Right lobe of liver (tissue), 6 donors: ENCODE measurements around the gene WFIKKN2. TPM values are rescaled to one million over a fixed set of nuclear protein-coding genes. Genes with fewer than 3 reads are reported as not detected.

Source experiments
- ATAC-seq, 4 donors: fragments of 200-7000 bp; cut with Tn5 transposase; one replicate each; pipeline ENCODE4 v1.9.1; 2020; ENCODE audit warnings: mild to moderate bottlenecking in 4 of 4, moderate library complexity in 4 of 4
- DNase-seq, 3 donors: peaks; one replicate each; pipeline ENCODE4 v3.0.0-alpha.2; 2020
- H3K27ac ChIP-seq, 3 donors: fragments of 200-600 bp; one replicate each; pipeline ENCODE4 v1.8.0; 2022
- H3K27me3 ChIP-seq, 2 donors: fragments of 200-600 bp; one replicate each; pipeline ENCODE4 v1.8.0; 2022
- H3K36me3 ChIP-seq, 4 donors: fragments of 200-600 bp; sonication (generic) in 1 of 4; one replicate each; pipeline versions ENCODE4 v1.5.1 to v1.8.0; 2017 to 2022; ENCODE audit warnings: control low read depth in 1 of 4
- H3K4me1 ChIP-seq, 4 donors: fragments of 200-600 bp; sonication (generic) in 1 of 4; one replicate each; pipeline versions ENCODE4 v1.5.1 to v1.8.0; 2017 to 2022; ENCODE audit warnings: control low read depth in 1 of 4
- H3K4me3 ChIP-seq, 3 donors: fragments of 200-600 bp; one replicate each; pipeline ENCODE4 v1.8.0; 2022
- H3K9me3 ChIP-seq, 4 donors: fragments of 200-600 bp; sonication (generic) in 1 of 4; one replicate each; pipeline versions ENCODE4 v1.5.1 to v1.8.0; 2017 to 2022; ENCODE audit warnings: control low read depth in 1 of 4
- POLR2A ChIP-seq: fragments of 450-650 bp; IDR thresholded peaks from one replicate; pipeline ENCODE4 v1.6.1; 2017; ENCODE audit warnings: antibody characterized with exemption, mild to moderate bottlenecking
- WGBS: methylation state at CpG from one replicate; pipeline ENCODE4 v1.1.6; 2018; ENCODE audit warnings: low coverage, low lambda C conversion rate; ENCODE audit not compliant: insufficient coverage; ENCODE audit errors: missing lambda C conversion rate; 5-methylcytosine and 5-hydroxymethylcytosine counted together
- intact Hi-C, 2 donors: fragments of 100-400 bp; cut with DNase I; formaldehyde crosslinking; loops; one replicate each; pipeline versions ENCODE4 v1.11.2 to v1.14.1; 2022
- total RNA-seq, 6 experiments: library from RNA; depleted of rRNA in 2 of 6; stranded (reverse); fragments of >200 nt in 2 of 6; fragmentation: NEBNext Ultra II Directional in 3 of 6; extraction: Animal tissue kit (Norgen Biotek cat#: 25700) in 3 of 6; gene quantifications; one replicate each; pipeline versions ENCODE4 v1.1.0 to v1.2.4, GENCODE V29; 2016 to 2023
- TF ChIP-seq, protein P1 (sequence below), 4 donors: fragments of 200-600 bp in 3 of 4; fragments of 450-650 bp in 1 of 4; IDR thresholded peaks; one replicate each; pipeline versions ENCODE4 v1.5.1 to v1.8.0; 2016 to 2022; ENCODE audit warnings: antibody characterized with exemption in 4 of 4, mild to moderate bottlenecking in 2 of 4
- donor health status: DM: no; HTN: yes; CAD: no.
- donor health status: DM: no; HTN: no; CAD: no.
- donor health status: DM: no; HTN: no; CAD: no.
- donor health status: DM: no; HTN: yes; CAD: no.
- donor health status: DM: no; HTN: yes; CAD: no.

The WFIKKN2 gene
- total RNA-seq, 6 experiments from 2014 or later: not detected

DNA sequence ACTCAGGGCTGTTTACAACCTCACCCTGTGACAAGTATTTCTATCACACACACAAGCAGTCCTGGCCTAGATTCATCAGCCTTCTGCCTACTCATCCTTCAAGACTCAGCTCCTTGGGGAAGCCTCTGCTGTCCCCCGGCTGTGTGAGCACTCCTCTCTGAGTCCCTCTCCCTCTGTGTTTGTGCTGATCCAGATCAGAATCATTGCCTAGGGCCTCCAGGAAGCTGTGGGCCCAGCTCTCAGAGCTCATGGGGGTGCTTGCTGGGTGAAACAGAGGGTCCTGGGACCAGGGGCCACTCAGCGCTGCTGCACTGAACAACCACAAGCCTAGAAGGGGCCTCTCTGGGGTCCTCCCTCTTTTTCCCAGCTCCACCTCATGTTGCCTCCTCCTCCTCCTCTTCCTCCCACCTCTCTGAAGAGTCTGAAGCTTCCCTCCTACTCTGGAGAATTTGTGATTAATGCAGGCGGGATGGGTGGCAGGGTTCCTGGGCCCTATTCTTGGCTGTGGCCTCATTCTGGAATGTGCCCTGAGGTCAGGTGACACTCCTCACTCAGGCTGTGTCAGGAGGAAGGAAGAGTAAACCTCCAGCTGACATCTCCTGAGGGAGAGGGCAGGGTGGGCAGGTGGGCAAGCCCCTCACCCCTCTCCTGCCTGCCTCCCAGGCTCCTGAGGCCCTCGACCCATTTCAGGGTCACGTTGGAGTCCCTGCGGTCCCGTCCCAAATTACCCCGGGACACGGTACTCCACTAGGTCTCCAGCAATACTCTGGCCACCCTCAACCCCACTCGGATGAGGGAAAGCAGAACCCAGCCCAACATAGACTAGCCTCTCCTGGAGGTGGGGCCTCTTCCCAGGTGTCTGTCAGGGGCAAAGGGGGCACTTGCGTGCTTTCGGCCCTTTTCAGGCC is 10.1 kb downstream of the WFIKKN2 start:
- ATAC-seq: peak in 1 of 4 donors; percentile 5
- TF ChIP-seq, protein P1, sequence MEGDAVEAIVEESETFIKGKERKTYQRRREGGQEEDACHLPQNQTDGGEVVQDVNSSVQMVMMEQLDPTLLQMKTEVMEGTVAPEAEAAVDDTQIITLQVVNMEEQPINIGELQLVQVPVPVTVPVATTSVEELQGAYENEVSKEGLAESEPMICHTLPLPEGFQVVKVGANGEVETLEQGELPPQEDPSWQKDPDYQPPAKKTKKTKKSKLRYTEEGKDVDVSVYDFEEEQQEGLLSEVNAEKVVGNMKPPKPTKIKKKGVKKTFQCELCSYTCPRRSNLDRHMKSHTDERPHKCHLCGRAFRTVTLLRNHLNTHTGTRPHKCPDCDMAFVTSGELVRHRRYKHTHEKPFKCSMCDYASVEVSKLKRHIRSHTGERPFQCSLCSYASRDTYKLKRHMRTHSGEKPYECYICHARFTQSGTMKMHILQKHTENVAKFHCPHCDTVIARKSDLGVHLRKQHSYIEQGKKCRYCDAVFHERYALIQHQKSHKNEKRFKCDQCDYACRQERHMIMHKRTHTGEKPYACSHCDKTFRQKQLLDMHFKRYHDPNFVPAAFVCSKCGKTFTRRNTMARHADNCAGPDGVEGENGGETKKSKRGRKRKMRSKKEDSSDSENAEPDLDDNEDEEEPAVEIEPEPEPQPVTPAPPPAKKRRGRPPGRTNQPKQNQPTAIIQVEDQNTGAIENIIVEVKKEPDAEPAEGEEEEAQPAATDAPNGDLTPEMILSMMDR (IDR thresholded peaks at IDR 0.05): no peak
- TF ChIP-seq POLR2A: no peak
- H3K4me1 ChIP-seq: no peaks in the 10 kb centered on the region
- H3K27ac ChIP-seq: no peak overlapping the region
- no peaks in the 10 kb centered on the region for H3K9me3 ChIP-seq
- no peaks in the 10 kb centered on the region for H3K36me3 ChIP-seq
- DNase-seq: no peak
- WGBS: 72% methylated on average over 2 of the region's 12 CpGs
- no peaks in the 10 kb centered on the region for H3K27me3 ChIP-seq
- intact Hi-C loops: loop anchor here in 1 of 2 donors (5.0 kb wide), 1 partner anchor 112 kb away; no protein-coding TSS in a partner anchor
- H3K4me3 ChIP-seq: no peak overlapping the region

DNA sequence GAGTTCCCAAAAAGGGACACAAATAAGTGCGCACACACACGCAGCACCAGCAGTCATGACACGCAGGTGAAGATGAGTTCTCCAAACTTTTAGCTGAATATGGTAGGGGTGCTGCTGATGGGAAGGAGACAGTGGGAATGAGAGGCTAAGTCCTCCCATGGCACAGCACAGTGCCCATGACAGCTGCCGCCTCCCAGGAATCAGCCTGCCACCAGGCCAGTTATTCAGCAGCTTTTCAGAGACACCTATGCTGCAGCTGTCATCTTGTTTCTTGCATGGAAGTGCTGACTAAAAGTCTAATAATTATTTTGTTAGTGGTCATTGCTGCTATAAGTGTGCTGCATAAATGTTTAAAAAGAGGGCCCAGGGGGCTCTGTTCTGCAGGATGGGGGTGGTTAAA is 12.2 kb downstream of the WFIKKN2 start:
- intact Hi-C loops: loop anchor here in 1 of 2 donors (5.0 kb wide), 1 partner anchor 110 kb away; no protein-coding TSS in a partner anchor
- no peak overlapping the region for H3K27ac ChIP-seq
- 100% methylated on average over 2 of the region's 4 CpGs for WGBS
- no peaks in the 10 kb centered on the region for H3K9me3 ChIP-seq
- no peak for TF ChIP-seq POLR2A
- TF ChIP-seq, protein P1 (IDR thresholded peaks at IDR 0.05): no peak
- no peaks in the 10 kb centered on the region for H3K36me3 ChIP-seq
- H3K4me3 ChIP-seq: no peak overlapping the region
- ATAC-seq: no peak
- no peak for DNase-seq
- peaks cover 0 to under 1% (median 0%) of the 10 kb centered on the region in 4 donors for H3K4me1 ChIP-seq
- no peaks in the 10 kb centered on the region for H3K27me3 ChIP-seq

DNA sequence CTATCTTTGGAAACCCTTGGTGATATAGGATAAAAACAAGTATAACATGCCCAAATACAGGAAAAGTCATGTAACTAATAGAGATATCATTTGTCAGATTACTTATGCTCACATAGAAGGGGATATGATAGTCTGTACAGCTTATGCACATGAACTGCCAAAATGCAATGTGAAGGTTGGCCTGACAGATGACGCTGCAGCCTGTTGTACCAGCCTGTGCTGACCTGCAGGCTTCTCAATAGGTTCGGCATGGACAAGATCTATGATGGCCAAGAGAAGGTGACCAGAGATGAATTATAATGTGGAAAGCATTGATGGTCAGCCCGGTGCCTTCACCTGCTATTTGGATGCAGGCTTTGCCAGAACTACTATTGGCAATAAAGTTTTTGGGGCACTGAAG is 12.7 kb downstream of the WFIKKN2 start:
- Histone ChIP-seq H3K27me3 (no peaks in the 10 kb centered on the region), H3K9me3 (no peaks in the 10 kb centered on the region), H3K36me3 (no peaks in the 10 kb centered on the region), H3K4me1 (peaks cover 0 to 5% (median 2%) of the 10 kb centered on the region in 4 donors), H3K27ac (no peak overlapping the region), H3K4me3 (no peak overlapping the region)
- ATAC-seq (no peak), DNase-seq (no peak)
- intact Hi-C loops: loop anchor here in 1 of 2 donors (5.0 kb wide), 1 partner anchor 109 kb away; no protein-coding TSS in a partner anchor
- no peak for TF ChIP-seq POLR2A
- TF ChIP-seq, protein P1 (IDR thresholded peaks at IDR 0.05): peak in 1 of 4 donors; percentile 10
- 100% methylated on average over 1 of the region's 3 CpGs for WGBS

DNA sequence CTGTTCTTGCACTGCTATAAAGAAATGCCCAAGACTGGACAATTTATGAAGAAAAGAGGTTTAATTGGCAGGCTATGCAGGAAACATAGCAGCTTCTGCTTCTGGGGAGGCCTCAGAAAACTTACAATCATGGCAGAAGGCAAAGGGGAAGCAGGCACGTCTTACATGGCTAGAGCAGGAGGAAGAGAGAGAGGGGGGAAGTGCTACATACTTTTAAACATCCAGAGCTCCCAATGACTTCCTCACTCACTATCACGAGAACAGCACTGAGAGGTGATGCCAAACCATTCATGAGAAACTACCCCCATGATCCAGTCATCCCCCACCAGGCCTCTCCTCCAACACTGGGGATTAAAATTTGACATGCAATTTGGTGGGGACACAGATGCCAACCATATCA is 13.3 kb downstream of the WFIKKN2 start:
- Histone ChIP-seq H3K36me3 (no peaks in the 10 kb centered on the region), H3K27me3 (no peaks in the 10 kb centered on the region), H3K9me3 (no peaks in the 10 kb centered on the region), H3K27ac (no peak overlapping the region), H3K4me1 (peaks cover 0 to 12% (median 5%) of the 10 kb centered on the region in 4 donors), H3K4me3 (no peak overlapping the region)
- 48% methylated on average over 2 of the region's 2 CpGs for WGBS
- DNase-seq (no peak), ATAC-seq (no peak)
- intact Hi-C loops: loop anchor here in 1 of 2 donors (5.0 kb wide), 1 partner anchor 109 kb away; no protein-coding TSS in a partner anchor
- TF ChIP-seq POLR2A: no peak
- TF ChIP-seq, protein P1 (IDR thresholded peaks at IDR 0.05): no peak
